Endothelial cell (in vitro differentiated cells): ENCODE measurements around the gene CLDN16. TPM values are rescaled to one million over a fixed set of nuclear protein-coding genes. Genes with fewer than 3 reads are reported as not detected.

Experiments used
- DNase-seq: peaks from one replicate; pipeline ENCODE4 v3.0.0; 2021; ENCODE audit warnings: low spot score
- H3K27ac Mint-ChIP-seq: one replicate; pipeline ENCODE4 v1.8.0; 2021; ENCODE audit warnings: mixed read lengths, inconsistent platforms; ENCODE audit not compliant: unreplicated experiment
- H3K27me3 Mint-ChIP-seq: one replicate; pipeline ENCODE4 v1.8.0; 2021; ENCODE audit warnings: mild to moderate bottlenecking, moderate library complexity, mixed read lengths, inconsistent platforms; ENCODE audit not compliant: unreplicated experiment
- H3K36me3 Mint-ChIP-seq: one replicate; pipeline ENCODE4 v1.8.0; 2021; ENCODE audit warnings: mild to moderate bottlenecking, low read depth, mixed read lengths, inconsistent platforms; ENCODE audit not compliant: unreplicated experiment
- H3K4me1 Mint-ChIP-seq: one replicate; pipeline ENCODE4 v1.8.0; 2021; ENCODE audit warnings: mild to moderate bottlenecking, mixed read lengths, inconsistent platforms; ENCODE audit not compliant: unreplicated experiment
- H3K4me3 Mint-ChIP-seq: one replicate; pipeline ENCODE4 v1.8.0; 2021; ENCODE audit warnings: mild to moderate bottlenecking, mixed read lengths, inconsistent platforms; ENCODE audit not compliant: unreplicated experiment
- H3K9me3 Mint-ChIP-seq: one replicate; pipeline ENCODE4 v1.8.0; 2021; ENCODE audit warnings: mixed read lengths, inconsistent platforms; ENCODE audit not compliant: unreplicated experiment
- total RNA-seq: library from RNA; stranded (reverse); fragmentation: NEBNext Ultra II Directional; extraction: Animal tissue kit (Norgen Biotek cat#: 25700); gene quantifications from one replicate; pipeline ENCODE4 v1.2.1, GENCODE V29; 2021; ENCODE audit not compliant: unreplicated experiment
- TF ChIP-seq, protein P1 (sequence below): fragments of 200-600 bp; sonication (generic); IDR thresholded peaks from one replicate; pipeline ENCODE4 v1.5.0; 2021; ENCODE audit warnings: antibody characterized with exemption; ENCODE audit not compliant: unreplicated experiment

Gene CLDN16
- total RNA-seq, 1 donor from 2014 or later: not detected

DNA sequence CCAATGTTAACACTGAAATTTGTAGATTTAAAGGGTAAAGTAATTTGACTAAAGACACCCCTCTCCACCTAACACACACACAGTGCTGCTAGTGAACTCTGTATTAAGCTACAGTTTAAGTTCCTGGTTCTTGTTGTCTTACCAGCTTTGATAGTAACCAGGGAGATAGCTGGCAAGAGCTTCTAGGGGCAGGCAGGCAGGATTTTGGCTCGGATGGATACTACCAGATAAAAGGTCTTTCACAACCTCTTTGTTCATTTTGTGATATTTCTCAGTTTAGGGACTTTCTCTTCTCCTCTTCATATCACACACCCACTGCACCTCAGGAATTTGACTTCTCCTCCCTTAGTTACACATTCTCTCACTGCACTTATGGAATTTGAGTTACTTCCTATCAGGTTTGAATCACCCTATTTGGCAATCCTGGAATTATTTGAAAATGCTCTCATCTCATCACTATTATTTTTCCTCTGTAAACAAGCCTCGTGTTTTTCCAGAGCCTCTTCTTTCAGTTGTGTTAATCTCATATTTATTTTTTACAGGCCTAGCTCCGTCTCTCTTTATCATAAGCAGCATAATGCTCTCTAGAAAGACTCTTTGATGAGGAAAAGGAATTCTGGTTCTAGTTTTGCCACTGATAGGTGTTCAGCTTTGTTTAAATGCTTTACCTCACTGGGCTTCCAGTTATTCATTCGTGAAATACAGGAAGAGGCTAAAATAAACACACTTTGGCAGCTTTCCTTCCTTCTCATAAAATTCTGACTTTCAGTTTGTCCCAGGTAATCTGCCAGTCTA, 42.7 kb upstream of the CLDN16 start:
- TF ChIP-seq, protein P1, sequence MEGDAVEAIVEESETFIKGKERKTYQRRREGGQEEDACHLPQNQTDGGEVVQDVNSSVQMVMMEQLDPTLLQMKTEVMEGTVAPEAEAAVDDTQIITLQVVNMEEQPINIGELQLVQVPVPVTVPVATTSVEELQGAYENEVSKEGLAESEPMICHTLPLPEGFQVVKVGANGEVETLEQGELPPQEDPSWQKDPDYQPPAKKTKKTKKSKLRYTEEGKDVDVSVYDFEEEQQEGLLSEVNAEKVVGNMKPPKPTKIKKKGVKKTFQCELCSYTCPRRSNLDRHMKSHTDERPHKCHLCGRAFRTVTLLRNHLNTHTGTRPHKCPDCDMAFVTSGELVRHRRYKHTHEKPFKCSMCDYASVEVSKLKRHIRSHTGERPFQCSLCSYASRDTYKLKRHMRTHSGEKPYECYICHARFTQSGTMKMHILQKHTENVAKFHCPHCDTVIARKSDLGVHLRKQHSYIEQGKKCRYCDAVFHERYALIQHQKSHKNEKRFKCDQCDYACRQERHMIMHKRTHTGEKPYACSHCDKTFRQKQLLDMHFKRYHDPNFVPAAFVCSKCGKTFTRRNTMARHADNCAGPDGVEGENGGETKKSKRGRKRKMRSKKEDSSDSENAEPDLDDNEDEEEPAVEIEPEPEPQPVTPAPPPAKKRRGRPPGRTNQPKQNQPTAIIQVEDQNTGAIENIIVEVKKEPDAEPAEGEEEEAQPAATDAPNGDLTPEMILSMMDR: no peak
- Mint-ChIP-seq H3K4me1 (peaks cover 24% of the 10 kb centered on the region), H3K27me3 (no peaks in the 10 kb centered on the region), H3K9me3 (no peaks in the 10 kb centered on the region), H3K4me3 (no peak overlapping the region), H3K36me3 (no peaks in the 10 kb centered on the region), H3K27ac (peak overlapping the region; percentile 86)
- no peak for DNase-seq

DNA sequence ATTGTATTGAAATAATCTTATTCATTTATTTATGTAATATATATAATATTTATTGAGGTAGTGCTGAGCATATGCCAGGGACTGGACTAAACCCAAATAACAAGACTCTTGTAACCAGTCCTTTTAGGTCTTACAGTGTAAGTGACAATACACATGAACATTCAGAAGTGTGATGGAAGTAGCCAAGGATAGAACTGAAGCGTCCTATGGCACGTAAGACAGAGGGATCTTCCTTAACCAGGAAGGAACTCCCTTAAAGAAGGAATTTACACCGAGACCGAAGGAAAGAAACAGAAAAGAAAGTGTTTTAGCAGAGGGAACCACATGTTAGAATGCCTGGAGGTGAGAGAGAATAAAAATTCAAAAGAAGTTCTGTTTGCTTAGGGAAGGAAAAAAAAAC, 42.1 kb upstream of the CLDN16 start:
- peaks cover 24% of the 10 kb centered on the region for H3K4me1 Mint-ChIP-seq
- H3K9me3 Mint-ChIP-seq: no peaks in the 10 kb centered on the region
- no peak overlapping the region for H3K4me3 Mint-ChIP-seq
- H3K27ac Mint-ChIP-seq: peak overlapping the region; percentile 88
- no peak for DNase-seq
- no peaks in the 10 kb centered on the region for H3K27me3 Mint-ChIP-seq
- H3K36me3 Mint-ChIP-seq: no peaks in the 10 kb centered on the region
- TF ChIP-seq, protein P1: no peak

DNA sequence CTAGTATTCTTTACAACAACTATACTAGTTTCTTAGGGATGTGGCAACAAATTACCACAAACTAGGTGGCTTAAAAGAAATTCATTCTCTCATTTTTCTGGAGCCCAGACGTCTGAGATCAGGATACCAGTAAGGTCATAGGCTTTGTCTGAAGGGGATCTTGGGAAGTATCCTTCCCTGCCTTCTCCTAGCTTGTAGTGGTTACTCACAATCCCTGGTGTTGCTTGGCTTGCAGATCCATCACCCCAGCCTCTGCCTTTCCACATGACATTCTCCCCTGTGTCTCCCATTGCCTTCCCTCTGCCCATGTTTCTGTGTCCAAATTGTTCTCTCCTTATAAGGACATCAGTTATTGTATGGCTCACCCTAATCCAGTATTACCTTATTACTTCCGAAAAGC, 41.4 kb upstream of the CLDN16 start:
- Mint-ChIP-seq H3K27ac (no peak overlapping the region), H3K4me1 (peaks cover 24% of the 10 kb centered on the region), H3K27me3 (no peaks in the 10 kb centered on the region), H3K36me3 (no peaks in the 10 kb centered on the region), H3K4me3 (no peak overlapping the region), H3K9me3 (no peaks in the 10 kb centered on the region)
- TF ChIP-seq, protein P1: no peak
- DNase-seq: no peak

DNA sequence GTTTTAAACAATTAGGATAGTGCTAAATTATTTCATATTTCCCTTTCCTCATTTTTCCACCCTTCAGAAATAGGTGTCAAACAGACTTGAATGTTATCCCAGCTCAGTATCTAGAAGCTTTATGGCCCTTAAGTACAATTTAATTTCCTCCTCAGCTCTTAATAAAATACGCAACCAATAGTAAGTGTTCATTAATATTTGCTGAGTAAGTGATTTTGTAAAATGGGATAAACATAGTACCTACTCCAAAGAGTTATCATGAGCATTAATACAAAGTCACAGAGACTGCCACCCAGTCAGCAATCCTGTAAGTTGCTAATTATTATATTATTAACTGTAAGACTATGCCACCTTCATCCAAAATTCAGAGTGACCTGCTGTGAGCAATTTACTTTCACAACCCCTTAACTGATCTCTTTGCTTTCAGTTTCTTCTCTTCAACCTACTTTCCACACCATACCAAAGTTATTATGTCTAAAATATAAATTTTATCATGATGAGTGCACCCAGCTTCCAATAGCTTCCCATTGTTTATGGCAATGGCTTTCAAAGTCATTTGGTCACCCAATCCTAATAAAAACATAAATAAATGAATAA, 35.0 kb upstream of the CLDN16 start:
- Mint-ChIP-seq H3K27ac (no peak overlapping the region), H3K4me3 (no peak overlapping the region), H3K27me3 (peaks cover 2% of the 10 kb centered on the region), H3K4me1 (no peaks in the 10 kb centered on the region), H3K9me3 (peaks cover 5% of the 10 kb centered on the region), H3K36me3 (no peaks in the 10 kb centered on the region)
- TF ChIP-seq, protein P1: no peak
- DNase-seq: no peak

DNA sequence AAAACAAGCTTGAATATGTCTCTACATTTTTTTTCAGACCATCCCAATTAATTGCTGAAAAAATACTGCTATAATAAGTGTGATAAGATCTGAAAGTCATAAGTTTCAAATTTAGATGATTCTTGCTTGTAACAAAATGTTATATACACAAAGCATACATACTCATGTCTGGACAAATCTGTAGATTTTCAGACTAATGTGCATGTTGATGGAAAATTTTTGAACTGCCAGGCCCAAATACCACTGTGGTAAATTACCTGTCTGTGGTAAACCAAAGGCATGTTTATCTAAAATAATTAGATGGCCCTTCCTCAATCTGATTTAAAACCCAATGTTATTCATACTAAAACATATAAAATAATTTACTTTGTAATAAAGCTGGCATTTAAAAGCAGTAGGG, 31.7 kb upstream of the CLDN16 start:
- Mint-ChIP-seq H3K27ac (no peak overlapping the region), H3K36me3 (no peaks in the 10 kb centered on the region), H3K4me1 (no peaks in the 10 kb centered on the region), H3K9me3 (peaks cover 5% of the 10 kb centered on the region), H3K4me3 (no peak overlapping the region), H3K27me3 (peaks cover 2% of the 10 kb centered on the region)
- DNase-seq: no peak
- TF ChIP-seq, protein P1: no peak
